Measurements from ENCODE around the gene IFITM10. TPM values are rescaled to one million over a fixed set of nuclear protein-coding genes. Genes with fewer than 3 reads are reported as not detected.

The IFITM10 gene
- total RNA-seq, 1 donor from 2014 or later = 0.12 TPM

GRCh38 chr11:1781593-1781975 is 31.2 kb upstream of the IFITM10 start:
- H3K9me3 Mint-ChIP-seq = no peaks in the 10 kb centered on the region
- no peaks in the 10 kb centered on the region for H3K36me3 Mint-ChIP-seq (ENCODE audit: low read depth)
- no peaks in the 10 kb centered on the region for H3K4me1 Mint-ChIP-seq
- H3K4me3 Mint-ChIP-seq = no peak overlapping the region
- intact Hi-C loops (cut with micrococcal nuclease) = no loop called here
- DNase-seq = no peak
- peaks cover 2% of the 10 kb centered on the region for H3K27me3 Mint-ChIP-seq
- H3K27ac Mint-ChIP-seq = no peak overlapping the region

DNA sequence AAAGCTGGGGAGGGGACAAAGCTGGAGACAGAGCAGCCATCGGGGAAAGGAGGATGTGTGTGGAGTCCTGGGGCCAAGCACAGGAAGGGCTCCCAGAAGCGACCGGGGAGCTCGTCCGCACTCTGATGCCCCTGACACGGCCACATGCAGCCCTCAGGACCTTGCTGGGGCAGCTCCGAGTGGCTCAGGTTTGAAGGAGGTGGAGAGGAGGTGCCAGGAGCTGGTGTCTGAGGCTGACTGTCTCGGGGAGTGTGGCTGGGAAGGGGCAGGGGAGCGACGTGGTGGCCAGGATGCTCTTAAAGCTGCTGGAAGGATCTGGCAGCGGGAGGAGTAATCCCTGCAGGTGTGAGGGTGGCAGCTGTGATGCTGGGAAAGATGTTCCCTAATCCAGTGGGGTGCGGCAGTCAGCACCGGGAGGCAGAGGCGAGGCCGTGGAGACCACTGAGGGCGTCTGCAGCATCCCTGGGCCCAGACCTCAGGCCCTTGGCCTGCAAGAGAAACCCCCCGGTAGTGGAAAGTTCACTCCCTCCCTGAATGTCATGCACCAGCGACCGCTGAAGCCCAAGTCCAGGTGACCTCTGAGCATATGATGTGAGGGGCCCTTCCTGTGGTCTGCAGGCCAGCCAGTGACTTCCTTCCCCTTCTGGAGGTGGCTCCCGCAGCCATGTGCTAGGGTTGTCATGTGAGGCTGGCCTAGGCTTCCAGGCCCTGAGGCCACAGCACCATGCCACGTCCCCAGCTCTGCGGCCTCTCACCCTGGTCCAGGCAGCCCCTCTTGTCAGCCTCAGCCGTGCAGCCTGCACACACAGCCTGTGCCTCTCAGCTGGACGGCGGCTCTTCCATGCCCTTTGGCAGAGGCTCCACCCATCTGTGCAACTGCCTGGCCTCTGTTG is 30.6 kb upstream of the IFITM10 start:
- H3K27me3 Mint-ChIP-seq = peaks cover 2% of the 10 kb centered on the region
- no peak overlapping the region for H3K4me3 Mint-ChIP-seq
- H3K36me3 Mint-ChIP-seq (ENCODE audit: low read depth) = no peaks in the 10 kb centered on the region
- no peaks in the 10 kb centered on the region for H3K9me3 Mint-ChIP-seq
- no peak overlapping the region for H3K27ac Mint-ChIP-seq
- H3K4me1 Mint-ChIP-seq = no peaks in the 10 kb centered on the region
- intact Hi-C loops (cut with micrococcal nuclease) = no loop called here
- peak; percentile 53 for DNase-seq

- Mint-ChIP-seq H3K36me3 (ENCODE audit: low read depth) (no peaks in the 10 kb centered on the region), H3K4me1 (no peaks in the 10 kb centered on the region), H3K9me3 (no peaks in the 10 kb centered on the region), H3K4me3 (no peak overlapping the region), H3K27ac (no peak overlapping the region), H3K27me3 (peaks cover 2% of the 10 kb centered on the region)
- intact Hi-C loops (cut with micrococcal nuclease) = no loop called here
- DNase-seq = peak; percentile 50
Measured at GRCh38 chr11:1779806-1780699, 29.7 kb upstream of the IFITM10 start.

DNA sequence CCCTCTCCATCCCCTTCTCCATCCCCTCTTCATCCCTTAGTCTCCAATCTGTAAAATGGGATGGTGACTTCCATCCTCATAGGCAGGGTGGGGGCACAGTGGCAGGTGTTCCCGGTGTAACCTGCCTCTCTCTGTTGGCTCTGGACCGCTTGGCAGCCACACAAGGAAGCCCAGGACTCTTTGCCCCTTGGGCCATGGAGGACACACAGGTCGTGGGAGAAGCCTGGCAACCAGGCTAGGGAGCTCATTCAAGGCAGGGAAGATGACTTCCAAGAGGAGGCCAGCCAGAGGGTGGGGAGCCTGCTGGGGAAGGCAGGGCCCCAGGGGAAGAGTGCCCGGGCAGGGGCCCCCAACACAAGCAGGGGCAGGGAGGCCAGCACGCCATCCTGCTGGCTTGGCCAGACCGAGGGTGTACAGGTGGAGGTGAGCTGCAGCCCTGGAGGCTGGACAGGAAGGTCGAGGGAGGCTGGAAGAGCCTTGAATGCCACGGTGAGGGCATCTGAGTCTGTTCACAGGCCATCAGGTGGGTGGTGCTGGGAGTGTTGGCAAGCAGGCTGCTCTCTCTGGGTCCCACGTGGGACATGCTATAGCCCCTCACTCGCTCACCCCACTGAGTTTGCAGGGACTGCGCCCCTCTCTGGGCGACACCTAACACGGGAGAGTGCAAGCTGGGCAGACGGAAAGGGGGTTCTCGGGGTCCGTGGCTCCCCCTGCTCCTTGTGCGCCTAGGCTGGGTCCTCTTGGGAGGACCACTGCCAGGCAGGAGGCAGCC is 28.8 kb upstream of the IFITM10 start:
- H3K4me1 Mint-ChIP-seq = no peaks in the 10 kb centered on the region

DNA sequence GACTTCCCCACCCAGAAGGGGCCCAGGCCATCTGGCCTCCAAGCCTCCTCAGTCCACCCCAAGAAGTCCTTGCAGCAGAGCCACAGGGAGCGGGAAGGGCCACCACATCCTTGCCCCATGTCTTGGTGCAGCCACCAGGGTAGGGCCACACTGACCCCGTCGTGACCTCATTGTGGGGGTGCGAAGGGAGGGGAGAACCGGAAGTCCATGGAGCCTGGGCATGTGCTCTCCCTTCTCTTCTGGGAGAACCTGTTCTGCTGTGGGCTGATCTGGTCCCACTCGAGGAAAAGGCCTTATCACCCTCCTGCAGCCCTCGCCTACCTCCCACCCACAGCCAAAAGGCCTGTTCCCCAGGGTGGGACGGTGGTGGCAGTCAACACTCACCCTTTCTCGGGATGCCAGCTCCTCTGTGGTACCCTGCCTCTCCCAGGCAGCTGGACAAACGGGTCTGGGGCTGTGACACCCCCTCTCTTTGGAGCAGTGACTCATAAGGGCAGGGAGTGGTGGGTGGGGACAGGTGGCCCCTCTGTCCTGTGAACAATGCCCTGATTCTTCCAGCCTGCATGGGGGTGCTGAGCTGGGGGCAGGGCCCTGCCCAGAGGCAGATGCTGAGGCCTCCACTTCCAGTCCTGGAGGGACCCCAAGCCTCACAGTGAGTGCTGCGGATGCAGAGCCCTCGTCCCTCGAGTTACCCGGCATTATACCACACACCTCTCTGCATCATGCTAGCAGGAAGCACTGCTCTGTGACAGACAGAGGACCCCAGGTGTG is 27.9 kb upstream of the IFITM10 start:
- Mint-ChIP-seq H3K27ac (no peak overlapping the region), H3K27me3 (peaks cover 4% of the 10 kb centered on the region)

More for the DNA sequence above, 28.8 kb upstream of the IFITM10 start:
- H3K27me3 Mint-ChIP-seq = peaks cover 4% of the 10 kb centered on the region
- H3K27ac Mint-ChIP-seq = no peak overlapping the region
- no peak overlapping the region for H3K4me3 Mint-ChIP-seq
- H3K36me3 Mint-ChIP-seq (ENCODE audit: low read depth) = no peaks in the 10 kb centered on the region
- H3K9me3 Mint-ChIP-seq = no peaks in the 10 kb centered on the region
- intact Hi-C loops (cut with micrococcal nuclease) = no loop called here
- DNase-seq = no peak

GRCh38 chr11:1777737-1778136 is 27.3 kb upstream of the IFITM10 start:
- no peak overlapping the region for H3K4me3 Mint-ChIP-seq
- intact Hi-C loops (cut with micrococcal nuclease) = no loop called here
- H3K4me1 Mint-ChIP-seq = peaks cover 5% of the 10 kb centered on the region
- H3K27me3 Mint-ChIP-seq = peaks cover 4% of the 10 kb centered on the region
- H3K27ac Mint-ChIP-seq = no peak overlapping the region
- H3K9me3 Mint-ChIP-seq = no peaks in the 10 kb centered on the region
- no peak for DNase-seq
- no peaks in the 10 kb centered on the region for H3K36me3 Mint-ChIP-seq (ENCODE audit: low read depth)

More for the DNA sequence above, 27.9 kb upstream of the IFITM10 start:
- intact Hi-C loops (cut with micrococcal nuclease) = no loop called here
- H3K36me3 Mint-ChIP-seq (ENCODE audit: low read depth) = no peaks in the 10 kb centered on the region
- DNase-seq = no peak
- H3K4me3 Mint-ChIP-seq = no peak overlapping the region
- H3K4me1 Mint-ChIP-seq = peaks cover 3% of the 10 kb centered on the region
- no peaks in the 10 kb centered on the region for H3K9me3 Mint-ChIP-seq

DNA sequence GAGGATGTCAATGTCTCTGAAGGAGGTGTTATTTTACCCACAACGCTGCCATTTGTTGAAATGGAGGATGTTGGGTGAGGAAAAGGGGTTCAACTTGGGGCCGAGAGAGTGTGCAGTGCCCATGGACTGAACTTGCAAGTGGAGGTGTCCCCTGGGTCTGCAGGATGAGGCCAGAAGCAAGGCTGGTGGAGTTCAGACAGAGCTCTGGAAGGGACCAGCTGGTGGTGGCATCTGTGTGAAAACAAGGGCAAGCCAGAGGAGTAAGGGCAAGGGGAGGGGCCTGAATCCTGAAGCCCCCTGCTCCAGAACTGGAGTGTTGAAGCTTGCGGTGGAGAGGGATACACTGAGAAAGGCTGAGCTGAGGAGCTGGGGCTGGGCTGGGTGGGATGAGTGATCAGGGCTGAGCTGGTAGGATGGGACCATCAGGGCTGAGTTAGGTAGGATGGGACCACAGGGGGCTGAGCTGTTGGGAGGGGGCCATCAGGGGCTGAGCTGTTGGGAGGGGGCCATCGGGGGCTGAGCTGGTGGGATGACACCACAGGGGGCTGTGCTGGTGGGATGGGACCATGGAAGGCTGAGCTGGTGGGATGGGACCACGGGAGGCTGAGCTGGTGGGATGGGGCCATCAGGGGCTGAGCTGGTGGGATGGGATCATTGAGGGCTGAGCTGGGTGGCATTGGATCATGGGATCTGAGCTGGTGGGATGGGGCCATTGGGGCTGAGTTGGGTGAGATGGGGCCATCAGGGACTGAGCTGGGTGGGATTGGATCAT is 26.7 kb upstream of the IFITM10 start:
- Mint-ChIP-seq H3K4me1 (peaks cover 12% of the 10 kb centered on the region), H3K36me3 (ENCODE audit: low read depth) (no peaks in the 10 kb centered on the region), H3K27me3 (peaks cover 4% of the 10 kb centered on the region), H3K27ac (no peak overlapping the region), H3K9me3 (no peaks in the 10 kb centered on the region), H3K4me3 (no peak overlapping the region)
- no peak for DNase-seq
- intact Hi-C loops (cut with micrococcal nuclease) = no loop called here

GRCh38 chr11:1776331-1776851 is 26.0 kb upstream of the IFITM10 start:
- DNase-seq = no peak
- no peaks in the 10 kb centered on the region for H3K36me3 Mint-ChIP-seq (ENCODE audit: low read depth)
- no peaks in the 10 kb centered on the region for H3K9me3 Mint-ChIP-seq
- peaks cover 4% of the 10 kb centered on the region for H3K27me3 Mint-ChIP-seq
- H3K4me1 Mint-ChIP-seq = peaks cover 17% of the 10 kb centered on the region
- intact Hi-C loops (cut with micrococcal nuclease) = no loop called here
- no peak overlapping the region for H3K27ac Mint-ChIP-seq
- H3K4me3 Mint-ChIP-seq = no peak overlapping the region

GRCh38 chr11:1774886-1775285 is 24.5 kb upstream of the IFITM10 start:
- no peak overlapping the region for H3K4me3 Mint-ChIP-seq
- H3K9me3 Mint-ChIP-seq = no peaks in the 10 kb centered on the region
- intact Hi-C loops (cut with micrococcal nuclease) = no loop called here
- H3K4me1 Mint-ChIP-seq = peaks cover 20% of the 10 kb centered on the region
- peaks cover 7% of the 10 kb centered on the region for H3K27me3 Mint-ChIP-seq
- no peak for DNase-seq
- H3K36me3 Mint-ChIP-seq (ENCODE audit: low read depth) = no peaks in the 10 kb centered on the region
- no peak overlapping the region for H3K27ac Mint-ChIP-seq

GRCh38 chr11:1773994-1774550 is 23.7 kb upstream of the IFITM10 start:
- Mint-ChIP-seq H3K4me3 (no peak overlapping the region), H3K27me3 (peaks cover 7% of the 10 kb centered on the region), H3K36me3 (ENCODE audit: low read depth) (no peaks in the 10 kb centered on the region), H3K4me1 (peaks cover 20% of the 10 kb centered on the region), H3K27ac (no peak overlapping the region), H3K9me3 (no peaks in the 10 kb centered on the region)
- no peak for DNase-seq
- intact Hi-C loops (cut with micrococcal nuclease) = no loop called here

- Mint-ChIP-seq H3K27me3 (peaks cover 7% of the 10 kb centered on the region), H3K4me3 (peak overlapping the region; percentile 34), H3K9me3 (no peaks in the 10 kb centered on the region), H3K27ac (peak overlapping the region; percentile 25), H3K36me3 (ENCODE audit: low read depth) (no peaks in the 10 kb centered on the region), H3K4me1 (peaks cover 20% of the 10 kb centered on the region)
- intact Hi-C loops (cut with micrococcal nuclease) = no loop called here
- no peak for DNase-seq
Measured at GRCh38 chr11:1773131-1773993, 23.0 kb upstream of the IFITM10 start.

Measured in activated CD4-positive, alpha-beta T cell treated with anti-CD3 and anti-CD28 coated beads, Interleukin-2, amount 10 ng/mL, durations not matched to agents 24 days and 14 days (primary cell).